Endothelial cell of umbilical vein (primary cell): ENCODE results near the gene ARHGAP31. TPM values are rescaled to one million over a fixed set of nuclear protein-coding genes. Genes with fewer than 3 reads are reported as not detected.

Source experiments
- BruUV-seq: library from RNA; stranded (reverse); fragments of 400-500 nt; replicated peaks from 2 replicates; lab custom pipeline; 2021; lab: Mats Ljungman, UMichigan
- CTCF ChIA-PET: fragments of 300-600, 350-600 bp; sonication (Branson Sonifier 250); formaldehyde crosslinking; loops from one replicate; lab custom pipeline; 2021; ENCODE audit warnings: antibody characterized with exemption, inconsistent platforms; lab: Charles Lee
- POLR2A ChIA-PET: fragments of 300-600, 350-600 bp; sonication (Branson Sonifier 250); formaldehyde crosslinking; loops from one replicate; lab custom pipeline; 2021; ENCODE audit warnings: antibody characterized with exemption, inconsistent platforms; lab: Charles Lee
- DNase-seq: peaks from one replicate; pipeline ENCODE4 v3.0.0-alpha.2; 2011; ENCODE audit warnings: low read depth, low spot score
- FAIRE-seq: peaks from 2 replicates; lab custom pipeline; 2011; peaks lifted over from hg19 to GRCh38; lab: Jason Lieb, UNC
- H2AFZ ChIP-seq: 2 replicates; pipeline ENCODE4 v1.6.0; 2012; ENCODE audit warnings: low read depth, low read length, control low read depth, inconsistent platforms
- H3K27ac ChIP-seq: 2 replicates; pipeline ENCODE4 v1.5.1; 2011; ENCODE audit warnings: low read depth, mild to moderate bottlenecking, control low read depth, low read length, moderate library complexity; ENCODE audit not compliant: insufficient read depth
- H3K27me3 ChIP-seq, 2 experiments: 2 replicates each; pipeline versions ENCODE4 v1.6.0 to v1.6.1; 2011; ENCODE audit warnings: low read length in 2 of 2, mixed read lengths in 1 of 2; ENCODE audit not compliant: control insufficient read depth in 2 of 2, insufficient read depth in 2 of 2
- H3K36me3 ChIP-seq, 2 experiments: 2 replicates in 1 of 2; 3 replicates in 1 of 2; pipeline ENCODE4 v1.5.1; 2011; ENCODE audit warnings: low read length in 2 of 2, mild to moderate bottlenecking in 1 of 2, moderate library complexity in 1 of 2; ENCODE audit not compliant: control insufficient read depth in 2 of 2, insufficient read depth in 2 of 2; ENCODE audit errors: extremely low read depth in 1 of 2
- H3K4me1 ChIP-seq: 3 replicates; pipeline ENCODE4 v1.5.1; 2011; ENCODE audit warnings: mild to moderate bottlenecking, low read length; ENCODE audit not compliant: control insufficient read depth, insufficient read depth; ENCODE audit errors: extremely low read depth
- H3K4me2 ChIP-seq: 2 replicates; pipeline ENCODE4 v1.6.1; 2011; ENCODE audit warnings: low read length, control low read depth, mixed read lengths; ENCODE audit not compliant: insufficient read depth
- H3K4me3 ChIP-seq, 3 experiments: fragments of 200-600 bp in 1 of 3; sonication (generic), shearing (Covaris generic) in 1 of 3; replicated peaks in 1 of 3; 2 replicates each; pipeline ENCODE4 v1.5.1; 2011 to 2016; ENCODE audit warnings: control low read depth in 3 of 3, low read length in 3 of 3, mild to moderate bottlenecking in 2 of 3, inconsistent platforms in 1 of 3, low read depth in 1 of 3, moderate library complexity in 1 of 3; ENCODE audit not compliant: insufficient read depth in 1 of 3
- H3K79me2 ChIP-seq: 2 replicates; pipeline ENCODE4 v1.6.0; 2012; ENCODE audit warnings: low read length, inconsistent platforms; ENCODE audit not compliant: control insufficient read depth, insufficient read depth
- H3K9ac ChIP-seq: replicated peaks from 2 replicates; pipeline ENCODE3; 2011; ENCODE audit warnings: low read length, control low read depth; ENCODE audit not compliant: insufficient read depth; ENCODE audit errors: extremely low read depth
- H3K9me1 ChIP-seq: replicated peaks from 3 replicates; pipeline ENCODE4 v1.6.0; 2011; ENCODE audit warnings: mild to moderate bottlenecking, low read length; ENCODE audit not compliant: control insufficient read depth, insufficient read depth; ENCODE audit errors: extremely low read depth
- H3K9me3 ChIP-seq: replicated peaks from 2 replicates; pipeline ENCODE4 v1.5.1; 2012; ENCODE audit warnings: low read length, inconsistent platforms; ENCODE audit not compliant: control insufficient read depth, insufficient read depth
- H4K20me1 ChIP-seq: replicated peaks from 2 replicates; pipeline ENCODE3; 2011; ENCODE audit warnings: mild to moderate bottlenecking, low read length; ENCODE audit not compliant: control insufficient read depth, insufficient read depth; ENCODE audit errors: extremely low read depth
- CTCF ChIP-seq, 2 donors: IDR thresholded peaks; 1 replicate in 1 of 2; 2 replicates in 1 of 2; pipeline ENCODE4 v1.5.1; 2011; ENCODE audit warnings: low read length in 2 of 2, mild to moderate bottlenecking in 2 of 2, moderate library complexity in 2 of 2, control low read depth in 1 of 2, inconsistent platforms in 1 of 2, low read depth in 1 of 2; ENCODE audit not compliant: insufficient read depth in 1 of 2; ENCODE audit errors: extremely low read depth in 1 of 2
- EZH2 ChIP-seq: IDR thresholded peaks from 2 replicates; pipeline ENCODE4 v1.6.1; 2012; ENCODE audit warnings: borderline replicate concordance, low read depth, mild to moderate bottlenecking, moderate library complexity, low read length, inconsistent platforms; ENCODE audit not compliant: severe bottlenecking
- FOS ChIP-seq: IDR thresholded peaks from 2 replicates; pipeline ENCODE4 v1.6.1; 2011; ENCODE audit warnings: mild to moderate bottlenecking, low read length, moderate library complexity, borderline replicate concordance; ENCODE audit not compliant: insufficient read depth
- GATA2 ChIP-seq: IDR thresholded peaks from 2 replicates; pipeline ENCODE4 v1.7.0; 2011; ENCODE audit warnings: low read depth, mild to moderate bottlenecking, moderate library complexity, mixed read lengths, low read length; ENCODE audit not compliant: insufficient read length, insufficient read depth
- JUN ChIP-seq: IDR thresholded peaks from 2 replicates; pipeline ENCODE4 v1.6.1; 2011; ENCODE audit warnings: borderline replicate concordance, low read depth; ENCODE audit not compliant: insufficient read length, insufficient read depth
- MAX ChIP-seq: IDR thresholded peaks from 2 replicates; pipeline ENCODE4 v1.6.1; 2011; ENCODE audit not compliant: insufficient read depth, insufficient read length
- MYC ChIP-seq: IDR thresholded peaks from one replicate; pipeline ENCODE4 v1.6.1; 2011; ENCODE audit warnings: mild to moderate bottlenecking, low read depth, low read length
- POLR2A ChIP-seq: IDR thresholded peaks from 2 replicates; pipeline ENCODE4 v1.6.1; 2012; ENCODE audit warnings: low read depth, mild to moderate bottlenecking, control low read depth, low read length
- POLR2AphosphoS5 ChIP-seq: IDR thresholded peaks from 2 replicates; pipeline ENCODE4 v1.6.1; 2012; ENCODE audit warnings: low read depth, mild to moderate bottlenecking, control low read depth, low read length, moderate library complexity; ENCODE audit not compliant: insufficient read depth
- dilution Hi-C: fragments of 300-500 bp; cut with MboI; formaldehyde crosslinking; loops from one replicate; pipeline ENCODE4 v1.15.0; 2019; ENCODE audit warnings: low sequenced_read_pairs; ENCODE audit not compliant: extremely low pct_ligation_motif_present
- intact Hi-C: fragments of 100-400 bp; cut with micrococcal nuclease; formaldehyde crosslinking; loops from one replicate; pipeline ENCODE4 v1.10.0; 2022
- polyA plus RNA-seq, 4 experiments: library from polyadenylated mRNA; depleted of rRNA in 3 of 4; stranded (reverse) in 3 of 4; unstranded in 1 of 4; fragments of >200 nt; gene quantifications; 2 replicates each; pipeline versions ENCODE4 v1.2.1 to v1.2.3, GENCODE V29; 2011 to 2012; ENCODE audit warnings: missing spikeins in 1 of 4
- total RNA-seq: library from RNA; stranded (reverse); gene quantifications from 2 replicates; pipeline ENCODE4 v1.2.3, GENCODE V29; 2021

The ARHGAP31 gene
- total and polyA plus RNA-seq, 2 donors (not counting 3 experiments of a cell fraction or from before 2014, with no cell fraction given): 25.5 to 65.8 TPM

- BruUV-seq: no TSS peak
- Histone ChIP-seq H3K27ac (no peak overlapping the region), H4K20me1 (peaks cover 8% of the 10 kb centered on the region), H2AFZ (no peak overlapping the region), H3K9me3 (no peaks in the 10 kb centered on the region), H3K9ac (no peak overlapping the region), H3K27me3 (no peaks in the 10 kb centered on the region), H3K36me3 (peaks cover 0 to 9% of the 10 kb centered on the region in 2 experiments), H3K4me1 (peaks cover 19% of the 10 kb centered on the region), H3K4me3 (no peak overlapping the region), H3K4me2 (no peak overlapping the region), H3K79me2 (peaks cover 86% of the 10 kb centered on the region), H3K9me1 (no peaks in the 10 kb centered on the region)
- intact Hi-C loops: no loop called here
- ChIA-PET CTCF (interaction anchor here (1.4 to 2.5 kb wide), 3 partner anchors 20 to 42 kb away, joined by 4 to 13 read pairs (median 7); no protein-coding TSS in a partner anchor), POLR2A (no interaction called here)
- dilution Hi-C loops: no loop called here
- TF ChIP-seq POLR2AphosphoS5: no peak
- no peak for TF ChIP-seq EZH2
- TF ChIP-seq GATA2: no peak
- no peak for TF ChIP-seq CTCF (IDR thresholded peaks at IDR 0.05; ENCODE audit: extremely low read depth in 1 of 2, insufficient read depth in 1 of 2, low read depth in 1 of 2, low read length in 2 of 2)
- TF ChIP-seq MAX: no peak
- no peak for TF ChIP-seq POLR2A
- TF ChIP-seq MYC: no peak
- no peak for TF ChIP-seq JUN
- no peak for TF ChIP-seq FOS
- DNase-seq (no peak), FAIRE-seq (no peak)
These were observed 21.6 kb downstream of the ARHGAP31 start for GRCh38 chr3:119315600-119316312.
